HCT116 (cell line): ENCODE results near the gene KLK11. TPM values are rescaled to one million over a fixed set of nuclear protein-coding genes. Genes with fewer than 3 reads are reported as not detected.

Source experiments
- ATAC-seq: fragments of 200-7000 bp; cut with Tn5 transposase; 2 replicates; pipeline ENCODE4 v1.9.1; 2020; ENCODE audit warnings: mild to moderate bottlenecking, moderate library complexity
- BruUV-seq: library from RNA; stranded (reverse); fragments of 400-500 nt; replicated peaks from 2 replicates; lab custom pipeline; 2021; lab: Mats Ljungman, UMichigan
- CTCF ChIA-PET: fragments of 300-600 bp; sonication (Branson Sonifier 250); formaldehyde crosslinking; loops from one replicate; lab custom pipeline; 2021; ENCODE audit warnings: antibody characterized with exemption; lab: Charles Lee
- POLR2A ChIA-PET: fragments of 300-600, 350-600 bp; sonication (Branson Sonifier 250); formaldehyde crosslinking; loops from one replicate; lab custom pipeline; 2021; ENCODE audit warnings: antibody characterized with exemption; lab: Charles Lee
- RAD21 ChIA-PET, 2 experiments: fragments of 300-600 bp; sonication (Branson Sonifier 250); formaldehyde crosslinking; loops; one replicate each; lab custom pipeline; 2023; ENCODE audit warnings: low total read pairs in 2 of 2; ENCODE audit not compliant: uncharacterized antibody in 2 of 2, unreplicated experiment in 2 of 2, low non-redundant PET in 1 of 2; lab: Charles Lee
- DNase-seq: peaks from one replicate; pipeline ENCODE4 v3.0.0-alpha.2; 2010; ENCODE audit warnings: low read depth, low spot score
- H2AFZ ChIP-seq: fragments of 200-600 bp; shearing (Covaris generic), sonication (generic); 2 replicates; pipeline ENCODE4 v1.6.1; 2017; ENCODE audit warnings: low read depth, mixed run types, mixed read lengths, antibody characterized with exemption, low read length; ENCODE audit not compliant: poor library complexity, severe bottlenecking
- H3K27ac ChIP-seq: 2 replicates; pipeline ENCODE4 v1.5.1; 2012; ENCODE audit warnings: low read depth, low read length
- H3K27me3 ChIP-seq: fragments of 200-600 bp; sonication (generic); 2 replicates; pipeline ENCODE4 v1.6.1; 2016; ENCODE audit warnings: mixed run types, low read length, mixed read lengths; ENCODE audit not compliant: insufficient read depth
- H3K36me3 ChIP-seq, 2 experiments: fragments of 200-500 bp in 1 of 2; fragments of 200-600 bp in 1 of 2; sonication (Bioruptor generic) in 1 of 2; sonication (generic) in 1 of 2; 2 replicates each; pipeline versions ENCODE4 v1.5.1 to v1.6.1; 2014 to 2016; ENCODE audit warnings: low read length in 2 of 2, inconsistent platforms in 1 of 2, mixed read lengths in 1 of 2, mixed run types in 1 of 2; ENCODE audit not compliant: insufficient read depth in 2 of 2, control insufficient read depth in 1 of 2
- H3K4me1 ChIP-seq, 2 experiments: fragments of 200-600 bp in 1 of 2; sonication (generic) in 1 of 2; 2 replicates each; pipeline versions ENCODE4 v1.5.1 to v1.6.1; 2012 to 2017; ENCODE audit warnings: low read length in 2 of 2, inconsistent platforms in 1 of 2, mild to moderate bottlenecking in 1 of 2, mixed read lengths in 1 of 2, mixed run types in 1 of 2, moderate library complexity in 1 of 2; ENCODE audit not compliant: insufficient read depth in 2 of 2, control insufficient read depth in 1 of 2
- H3K4me2 ChIP-seq: fragments of 200-600 bp; sonication (generic); 2 replicates; pipeline ENCODE4 v1.6.1; 2017; ENCODE audit warnings: mixed run types, low read length, mixed read lengths
- H3K4me3 ChIP-seq, 2 experiments: fragments of 200-600 bp in 1 of 2; sonication (generic) in 1 of 2; replicated peaks in 1 of 2; 2 replicates each; pipeline ENCODE4 v1.5.1; 2011 to 2016; ENCODE audit warnings: low read length in 2 of 2, control low read depth in 1 of 2, low read depth in 1 of 2, mild to moderate bottlenecking in 1 of 2, mixed read lengths in 1 of 2, mixed run types in 1 of 2
- H3K79me2 ChIP-seq: fragments of 200-600 bp; sonication (generic); 2 replicates; pipeline ENCODE4 v1.6.1; 2017; ENCODE audit warnings: mild to moderate bottlenecking, mixed run types, low read length, moderate library complexity, mixed read lengths; ENCODE audit not compliant: insufficient read depth
- H3K9ac ChIP-seq: fragments of 200-600 bp; sonication (generic); 2 replicates; pipeline ENCODE4 v1.6.1; 2016; ENCODE audit warnings: low read length, mixed read lengths
- H3K9me2 ChIP-seq: fragments of 200-600 bp; sonication (generic), shearing (Covaris generic); 2 replicates; pipeline ENCODE4 v1.6.1; 2017; ENCODE audit warnings: mixed run types, mild to moderate bottlenecking, moderate library complexity; ENCODE audit not compliant: insufficient read depth
- H3K9me3 ChIP-seq, 2 experiments: fragments of 200-500 bp in 1 of 2; fragments of 200-600 bp in 1 of 2; sonication (Bioruptor generic) in 1 of 2; sonication (generic) in 1 of 2; 2 replicates each; pipeline ENCODE4 v1.6.1; 2014 to 2017; ENCODE audit warnings: low read length in 2 of 2, mixed read lengths in 2 of 2, inconsistent platforms in 1 of 2, low read depth in 1 of 2, mild to moderate bottlenecking in 1 of 2, mixed run types in 1 of 2, moderate library complexity in 1 of 2; ENCODE audit not compliant: control insufficient read depth in 1 of 2, insufficient read depth in 1 of 2
- H4K20me1 ChIP-seq: fragments of 200-600 bp; sonication (generic), shearing (Covaris generic); 2 replicates; pipeline ENCODE4 v1.6.1; 2017; ENCODE audit warnings: mixed run types, mild to moderate bottlenecking, moderate library complexity; ENCODE audit not compliant: insufficient read depth
- CEBPB ChIP-seq: IDR thresholded peaks from 2 replicates; pipeline ENCODE4 v1.6.1; 2012; ENCODE audit warnings: low read depth
- ELF1 ChIP-seq: IDR thresholded peaks from 2 replicates; pipeline ENCODE4 v1.6.1; 2012; ENCODE audit warnings: low read depth, borderline replicate concordance
- EZH2 ChIP-seq: fragments of 200-600 bp; sonication (generic); IDR thresholded peaks from 2 replicates; pipeline ENCODE4 v1.6.1; 2017; ENCODE audit warnings: antibody characterized with exemption, mixed run types
- EZH2phosphoT487 ChIP-seq: fragments of 200-600 bp; IDR thresholded peaks from 2 replicates; pipeline ENCODE4 v1.6.1; 2018; ENCODE audit warnings: antibody characterized with exemption, borderline replicate concordance
- FOSL1 ChIP-seq: IDR thresholded peaks from 2 replicates; pipeline ENCODE4 v1.6.1; 2012; ENCODE audit warnings: low read depth
- JUND ChIP-seq: IDR thresholded peaks from 2 replicates; pipeline ENCODE4 v1.6.1; 2012
- MAX ChIP-seq: IDR thresholded peaks from 2 replicates; pipeline ENCODE4 v1.6.1; 2012
- POLR2A ChIP-seq: IDR thresholded peaks from 2 replicates; pipeline ENCODE4 v1.7.0; 2011; ENCODE audit warnings: borderline replicate concordance; ENCODE audit not compliant: insufficient read depth, insufficient read length; ENCODE audit errors: extremely low read depth
- REST ChIP-seq: IDR thresholded peaks from 2 replicates; pipeline ENCODE4 v1.6.1; 2012; ENCODE audit warnings: low read depth
- SIN3A ChIP-seq: IDR thresholded peaks from 2 replicates; pipeline ENCODE4 v1.6.1; 2012; ENCODE audit warnings: low read depth
- SRF ChIP-seq: IDR thresholded peaks from 2 replicates; pipeline ENCODE4 v1.6.1; 2012; ENCODE audit warnings: low read depth
- TCF7L2 ChIP-seq: IDR thresholded peaks from 2 replicates; pipeline ENCODE4 v1.7.0; 2011; ENCODE audit warnings: borderline replicate concordance, inconsistent platforms; ENCODE audit not compliant: insufficient read depth, insufficient read length; ENCODE audit errors: extremely low read depth
- ZNF274 ChIP-seq: fragments of 200-500 bp; sonication (Bioruptor generic); IDR thresholded peaks from 2 replicates; pipeline ENCODE4 v1.6.1; 2014; ENCODE audit warnings: mild to moderate bottlenecking, low read depth, low read length, inconsistent platforms
- intact Hi-C: fragments of 100-400 bp; cut with micrococcal nuclease; formaldehyde crosslinking; loops from 2 replicates; pipeline ENCODE4 v1.10.0; 2022
- total RNA-seq: library from RNA; stranded (reverse); gene quantifications from one replicate; pipeline ENCODE4 v1.2.1, GENCODE V29; 2021; ENCODE audit not compliant: unreplicated experiment
- TF ChIP-seq, protein P1 (sequence below): IDR thresholded peaks from 2 replicates; pipeline ENCODE4 v1.6.1; 2012

KLK11 gene
- total RNA-seq, 1 experiment from 2014 or later = not detected

- Histone ChIP-seq H3K9ac (no peak overlapping the region), H2AFZ (no peak overlapping the region), H4K20me1 (no peaks in the 10 kb centered on the region), H3K9me3 (no peaks in the 10 kb centered on the region), H3K4me1 (peaks cover 9 to 21% of the 10 kb centered on the region in 2 experiments), H3K27me3 (no peaks in the 10 kb centered on the region; the same call in 1 of the 2 replicates), H3K27ac (no peak overlapping the region), H3K4me3 (no peak overlapping the region), H3K79me2 (no peaks in the 10 kb centered on the region), H3K4me2 (no peak overlapping the region), H3K9me2 (no peaks in the 10 kb centered on the region), H3K36me3 (no peaks in the 10 kb centered on the region)
- DNase-seq = no peak
- no TSS peak for BruUV-seq
- CTCF ChIA-PET = no interaction called here
- TF ChIP-seq, protein P1, sequence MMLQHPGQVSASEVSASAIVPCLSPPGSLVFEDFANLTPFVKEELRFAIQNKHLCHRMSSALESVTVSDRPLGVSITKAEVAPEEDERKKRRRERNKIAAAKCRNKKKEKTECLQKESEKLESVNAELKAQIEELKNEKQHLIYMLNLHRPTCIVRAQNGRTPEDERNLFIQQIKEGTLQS = no peak
- TF ChIP-seq JUND (no peak), REST (no peak), ZNF274 (no peak), EZH2phosphoT487 (no peak), EZH2 (no peak), CEBPB (no peak), POLR2A (no peak), MAX (no peak), SIN3A (no peak), FOSL1 (no peak), SRF (no peak), TCF7L2 (no peak), ELF1 (no peak)
- intact Hi-C loops = no loop called here
- RAD21 ChIA-PET = no interaction called here
- POLR2A ChIA-PET = no interaction called here
- ATAC-seq = no peak
Measured at GRCh38 chr19:51060336-51060735, 33.9 kb upstream of the KLK11 start.
